Measurements from ENCODE around the gene MPO. TPM values are rescaled to one million over a fixed set of nuclear protein-coding genes. Genes with fewer than 3 reads are reported as not detected.

The MPO gene
- total and polyA plus RNA-seq, 10 of the 15 experiments (the other 5 are each of a cell fraction or from before 2014, with no cell fraction given), result 0.06 to 0.49 (median 0.14) TPM

DNA sequence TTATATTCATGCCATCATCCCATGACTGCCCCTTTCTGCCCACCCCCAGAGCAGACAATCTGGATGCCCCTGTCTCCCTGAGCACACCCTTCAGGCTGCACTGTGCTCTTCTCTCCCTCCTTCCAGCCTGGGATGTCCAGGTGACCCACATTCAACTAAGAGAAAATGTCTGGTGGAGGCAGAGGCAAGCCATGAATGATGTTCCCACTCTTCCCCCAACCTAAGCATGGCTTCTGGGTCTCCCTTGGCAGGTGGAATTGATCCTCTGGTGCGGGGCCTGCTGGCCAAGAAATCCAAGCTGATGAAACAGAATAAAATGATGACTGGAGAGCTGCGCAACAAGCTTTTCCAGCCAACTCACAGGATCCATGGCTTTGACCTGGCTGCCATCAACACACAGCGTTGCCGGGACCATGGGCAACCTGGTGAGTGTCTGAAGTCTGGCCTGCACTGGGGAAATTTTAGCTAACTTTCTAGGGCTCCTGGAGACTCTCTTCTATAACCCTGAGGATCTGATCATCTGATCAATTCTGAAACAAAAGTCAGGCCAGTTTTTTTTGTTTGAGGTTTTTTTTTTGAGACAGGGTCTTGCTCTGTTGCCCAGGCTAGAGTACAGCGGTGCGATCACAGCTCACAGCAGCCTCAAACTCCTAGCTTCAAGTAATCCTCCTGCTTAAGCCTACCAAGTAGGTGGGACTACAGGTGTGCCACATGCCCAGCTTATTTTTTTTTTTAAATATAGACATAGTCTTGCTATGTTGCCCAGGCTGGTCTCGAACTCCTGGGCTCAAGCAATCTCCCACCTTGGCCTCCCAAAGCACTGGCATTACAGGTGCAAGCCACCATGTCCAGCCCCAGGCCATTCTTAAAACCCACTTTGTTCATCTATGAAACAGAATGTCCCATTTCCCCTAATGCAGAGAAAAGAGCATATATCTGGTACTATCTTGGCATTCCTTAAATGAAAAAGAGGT lies 14.5 kb downstream of the MPO start (continued):
- TF ChIP-seq, protein P1, sequence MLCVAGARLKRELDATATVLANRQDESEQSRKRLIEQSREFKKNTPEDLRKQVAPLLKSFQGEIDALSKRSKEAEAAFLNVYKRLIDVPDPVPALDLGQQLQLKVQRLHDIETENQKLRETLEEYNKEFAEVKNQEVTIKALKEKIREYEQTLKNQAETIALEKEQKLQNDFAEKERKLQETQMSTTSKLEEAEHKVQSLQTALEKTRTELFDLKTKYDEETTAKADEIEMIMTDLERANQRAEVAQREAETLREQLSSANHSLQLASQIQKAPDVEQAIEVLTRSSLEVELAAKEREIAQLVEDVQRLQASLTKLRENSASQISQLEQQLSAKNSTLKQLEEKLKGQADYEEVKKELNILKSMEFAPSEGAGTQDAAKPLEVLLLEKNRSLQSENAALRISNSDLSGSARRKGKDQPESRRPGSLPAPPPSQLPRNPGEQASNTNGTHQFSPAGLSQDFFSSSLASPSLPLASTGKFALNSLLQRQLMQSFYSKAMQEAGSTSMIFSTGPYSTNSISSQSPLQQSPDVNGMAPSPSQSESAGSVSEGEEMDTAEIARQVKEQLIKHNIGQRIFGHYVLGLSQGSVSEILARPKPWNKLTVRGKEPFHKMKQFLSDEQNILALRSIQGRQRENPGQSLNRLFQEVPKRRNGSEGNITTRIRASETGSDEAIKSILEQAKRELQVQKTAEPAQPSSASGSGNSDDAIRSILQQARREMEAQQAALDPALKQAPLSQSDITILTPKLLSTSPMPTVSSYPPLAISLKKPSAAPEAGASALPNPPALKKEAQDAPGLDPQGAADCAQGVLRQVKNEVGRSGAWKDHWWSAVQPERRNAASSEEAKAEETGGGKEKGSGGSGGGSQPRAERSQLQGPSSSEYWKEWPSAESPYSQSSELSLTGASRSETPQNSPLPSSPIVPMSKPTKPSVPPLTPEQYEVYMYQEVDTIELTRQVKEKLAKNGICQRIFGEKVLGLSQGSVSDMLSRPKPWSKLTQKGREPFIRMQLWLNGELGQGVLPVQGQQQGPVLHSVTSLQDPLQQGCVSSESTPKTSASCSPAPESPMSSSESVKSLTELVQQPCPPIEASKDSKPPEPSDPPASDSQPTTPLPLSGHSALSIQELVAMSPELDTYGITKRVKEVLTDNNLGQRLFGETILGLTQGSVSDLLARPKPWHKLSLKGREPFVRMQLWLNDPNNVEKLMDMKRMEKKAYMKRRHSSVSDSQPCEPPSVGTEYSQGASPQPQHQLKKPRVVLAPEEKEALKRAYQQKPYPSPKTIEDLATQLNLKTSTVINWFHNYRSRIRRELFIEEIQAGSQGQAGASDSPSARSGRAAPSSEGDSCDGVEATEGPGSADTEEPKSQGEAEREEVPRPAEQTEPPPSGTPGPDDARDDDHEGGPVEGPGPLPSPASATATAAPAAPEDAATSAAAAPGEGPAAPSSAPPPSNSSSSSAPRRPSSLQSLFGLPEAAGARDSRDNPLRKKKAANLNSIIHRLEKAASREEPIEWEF (IDR thresholded peaks at IDR 0.05; ENCODE audit: insufficient replicate concordance, low read depth, low read length), result no peak
- TF ChIP-seq TCF7 (IDR thresholded peaks at IDR 0.05; ENCODE audit: borderline replicate concordance) (no peak), CREM (IDR thresholded peaks at IDR 0.05; ENCODE audit: low read depth) (no peak)

DNA sequence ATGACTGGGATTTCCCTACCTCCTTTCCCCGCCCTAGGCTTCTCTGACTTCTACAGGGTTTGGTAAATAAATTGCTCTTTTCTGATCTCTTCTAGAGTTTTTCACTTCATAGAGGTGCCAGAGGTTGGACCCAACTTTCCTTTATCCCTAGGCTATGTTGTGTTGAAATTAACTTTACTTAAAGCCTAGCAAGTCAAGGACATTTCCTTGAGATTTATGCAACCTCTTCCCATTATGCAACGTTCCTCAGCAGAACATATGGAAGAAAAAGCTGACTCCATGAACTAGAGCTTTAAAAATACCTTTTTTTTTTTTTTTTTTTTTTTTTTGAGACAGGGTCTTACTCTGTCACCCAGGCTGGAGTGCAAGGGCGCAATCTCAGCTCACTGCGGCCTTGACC lies 15.5 kb downstream of the MPO start:
- Histone ChIP-seq H3K79me2 (ENCODE audit: control insufficient read depth, insufficient read depth, low read length) (no peaks in the 10 kb centered on the region), H3K4me3 (no peak overlapping the region), H3K4me1 (ENCODE audit: control insufficient read depth, insufficient read depth, low read length) (no peaks in the 10 kb centered on the region), H3K9me3 (replicated peaks; ENCODE audit: control insufficient read depth, insufficient read depth, low read length) (no peaks in the 10 kb centered on the region), H2AFZ (ENCODE audit: control insufficient read depth, low read depth, low read length) (no peak overlapping the region), H3K36me3 (ENCODE audit: control insufficient read depth in 2 of 2, insufficient read depth in 2 of 2, low read length in 1 of 2) (no peaks in the 10 kb centered on the region), H3K9ac (ENCODE audit: control insufficient read depth, insufficient read depth, low read length) (no peak overlapping the region), H3K4me2 (ENCODE audit: control insufficient read depth, insufficient read depth) (no peak overlapping the region), H4K20me1 (ENCODE audit: control insufficient read depth, insufficient read depth) (no peaks in the 10 kb centered on the region), H3K27me3 (replicated peaks in 1 of 2; ENCODE audit: control insufficient read depth in 2 of 2, insufficient read depth in 2 of 2, low read length in 1 of 2) (peaks cover 2 to 7% of the 10 kb centered on the region in 2 experiments; a peak in 2 of 4 replicates), H3K27ac (ENCODE audit: control insufficient read depth, insufficient read depth) (no peak overlapping the region)
- BruUV-seq (replicated peaks), result no TSS peak
- in situ Hi-C loops (cut with MboI), result no loop called here
- ChIA-PET CTCF (interaction anchor here (0.7 to 2.0 kb wide), 3 partner anchors 10 to 19 kb away, joined by 3 to 7 read pairs (median 3); no protein-coding TSS in a partner anchor), POLR2A (interaction anchor here (0.6 kb wide), 1 partner anchor 130 kb away, joined by 3 read pairs; no protein-coding TSS in a partner anchor), RAD21 (ENCODE audit: unreplicated experiment) (no interaction called here), SMC1A (ENCODE audit: uncharacterized antibody, unreplicated experiment) (no interaction called here)
- WGBS (ENCODE audit: insufficient coverage, insufficient replicate concordance, low lambda C conversion rate, missing lambda C conversion rate), result 31% methylated on average over 4 of the region's 4 CpGs
- no peak for TF ChIP-seq NR2C1 (IDR thresholded peaks at IDR 0.05)
- TF ChIP-seq BCL11A (IDR thresholded peaks at IDR 0.05; ENCODE audit: low read depth, low read length), result no peak
- no peak for TF ChIP-seq RBBP5 (conservative IDR thresholded peaks at IDR 0.05)
- TF ChIP-seq, protein P2, sequence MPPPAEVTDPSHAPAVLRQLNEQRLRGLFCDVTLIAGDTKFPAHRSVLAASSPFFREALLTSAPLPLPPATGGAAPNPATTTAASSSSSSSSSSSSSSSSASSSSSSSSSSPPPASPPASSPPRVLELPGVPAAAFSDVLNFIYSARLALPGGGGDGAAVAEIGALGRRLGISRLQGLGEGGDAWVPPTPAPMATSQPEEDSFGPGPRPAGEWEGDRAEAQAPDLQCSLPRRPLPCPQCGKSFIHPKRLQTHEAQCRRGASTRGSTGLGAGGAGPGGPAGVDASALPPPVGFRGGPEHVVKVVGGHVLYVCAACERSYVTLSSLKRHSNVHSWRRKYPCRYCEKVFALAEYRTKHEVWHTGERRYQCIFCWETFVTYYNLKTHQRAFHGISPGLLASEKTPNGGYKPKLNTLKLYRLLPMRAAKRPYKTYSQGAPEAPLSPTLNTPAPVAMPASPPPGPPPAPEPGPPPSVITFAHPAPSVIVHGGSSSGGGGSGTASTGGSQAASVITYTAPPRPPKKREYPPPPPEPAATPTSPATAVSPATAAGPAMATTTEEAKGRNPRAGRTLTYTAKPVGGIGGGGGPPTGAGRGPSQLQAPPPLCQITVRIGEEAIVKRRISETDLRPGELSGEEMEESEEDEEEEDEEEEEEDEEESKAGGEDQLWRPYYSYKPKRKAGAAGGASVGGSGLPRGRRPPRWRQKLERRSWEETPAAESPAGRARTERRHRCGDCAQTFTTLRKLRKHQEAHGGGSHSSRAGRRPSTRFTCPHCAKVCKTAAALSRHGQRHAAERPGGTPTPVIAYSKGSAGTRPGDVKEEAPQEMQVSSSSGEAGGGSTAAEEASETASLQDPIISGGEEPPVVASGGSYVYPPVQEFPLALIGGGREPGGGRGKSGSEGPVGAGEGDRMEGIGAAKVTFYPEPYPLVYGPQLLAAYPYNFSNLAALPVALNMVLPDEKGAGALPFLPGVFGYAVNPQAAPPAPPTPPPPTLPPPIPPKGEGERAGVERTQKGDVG (CRISPR knock-in tag; IDR thresholded peaks at IDR 0.05), result no peak
- TF ChIP-seq SP1 (IDR thresholded peaks at IDR 0.05; ENCODE audit: low read depth, low read length), result no peak
- no peak for TF ChIP-seq ESRRA (IDR thresholded peaks at IDR 0.05; ENCODE audit: low read length)
- TF ChIP-seq, protein P3, sequence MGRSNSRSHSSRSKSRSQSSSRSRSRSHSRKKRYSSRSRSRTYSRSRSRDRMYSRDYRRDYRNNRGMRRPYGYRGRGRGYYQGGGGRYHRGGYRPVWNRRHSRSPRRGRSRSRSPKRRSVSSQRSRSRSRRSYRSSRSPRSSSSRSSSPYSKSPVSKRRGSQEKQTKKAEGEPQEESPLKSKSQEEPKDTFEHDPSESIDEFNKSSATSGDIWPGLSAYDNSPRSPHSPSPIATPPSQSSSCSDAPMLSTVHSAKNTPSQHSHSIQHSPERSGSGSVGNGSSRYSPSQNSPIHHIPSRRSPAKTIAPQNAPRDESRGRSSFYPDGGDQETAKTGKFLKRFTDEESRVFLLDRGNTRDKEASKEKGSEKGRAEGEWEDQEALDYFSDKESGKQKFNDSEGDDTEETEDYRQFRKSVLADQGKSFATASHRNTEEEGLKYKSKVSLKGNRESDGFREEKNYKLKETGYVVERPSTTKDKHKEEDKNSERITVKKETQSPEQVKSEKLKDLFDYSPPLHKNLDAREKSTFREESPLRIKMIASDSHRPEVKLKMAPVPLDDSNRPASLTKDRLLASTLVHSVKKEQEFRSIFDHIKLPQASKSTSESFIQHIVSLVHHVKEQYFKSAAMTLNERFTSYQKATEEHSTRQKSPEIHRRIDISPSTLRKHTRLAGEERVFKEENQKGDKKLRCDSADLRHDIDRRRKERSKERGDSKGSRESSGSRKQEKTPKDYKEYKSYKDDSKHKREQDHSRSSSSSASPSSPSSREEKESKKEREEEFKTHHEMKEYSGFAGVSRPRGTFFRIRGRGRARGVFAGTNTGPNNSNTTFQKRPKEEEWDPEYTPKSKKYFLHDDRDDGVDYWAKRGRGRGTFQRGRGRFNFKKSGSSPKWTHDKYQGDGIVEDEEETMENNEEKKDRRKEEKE (IDR thresholded peaks at IDR 0.05), result no peak
- ATAC-seq, result no peak
- FAIRE-seq, result no peak
- DNase-seq (ENCODE audit: low read depth, low spot score), result no peak
- intact Hi-C loops (cut with micrococcal nuclease; ENCODE audit: unreplicated experiment), result no loop called here

Measured in GM12878 (cell line).